HEK293 (cell line): Measurements from ENCODE around the gene TPSAB1.
"Not testable (repeated sequence)": the region's sequence is repeated elsewhere in the genome, so short reads cannot be mapped to it uniquely, and the experiment has no call there.

Experiments used
- CTCF ChIP-seq: fragments of 450-650 bp; formaldehyde crosslinking; IDR thresholded peaks from 2 replicates; pipeline ENCODE4 v1.5.1; 2016; ENCODE audit warnings: missing biosample characterization, missing genetic modification characterization
- ZNF776 ChIP-seq: fragments of 450-650 bp; formaldehyde crosslinking; IDR thresholded peaks from 2 replicates; pipeline ENCODE4 v1.5.0; 2017; ENCODE audit warnings: missing biosample characterization, missing genetic modification characterization, borderline replicate concordance
- TF ChIP-seq, protein P1 (sequence below): fragments of 450-650 bp; formaldehyde crosslinking; IDR thresholded peaks from 2 replicates; pipeline ENCODE4 v1.5.1; 2016; ENCODE audit warnings: missing biosample characterization, missing genetic modification characterization

DNA sequence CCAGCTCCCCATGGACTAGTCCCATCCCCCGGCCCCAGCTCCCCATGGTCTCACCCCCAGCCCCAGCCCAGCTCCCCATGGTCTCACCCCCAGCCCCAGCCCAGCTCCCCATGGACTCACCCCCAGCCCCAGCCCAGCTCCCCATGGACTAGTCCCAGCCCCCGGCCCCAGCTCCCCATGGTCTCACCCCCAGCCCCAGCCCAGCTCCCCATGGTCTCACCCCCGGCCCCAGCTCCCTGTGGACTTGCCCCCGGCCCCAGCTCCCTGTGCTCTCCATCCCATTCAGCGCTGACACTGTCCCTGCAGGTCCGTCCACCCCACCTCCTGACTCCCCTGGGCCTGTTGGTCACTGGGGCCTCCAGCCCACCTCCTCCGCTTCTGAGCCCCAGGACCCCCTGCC is 9.2 kb upstream of the TPSAB1 start:
- not testable (repeated sequence) for TF ChIP-seq ZNF776, CTCF (tag by site-specific recombination)
- TF ChIP-seq, protein P1, sequence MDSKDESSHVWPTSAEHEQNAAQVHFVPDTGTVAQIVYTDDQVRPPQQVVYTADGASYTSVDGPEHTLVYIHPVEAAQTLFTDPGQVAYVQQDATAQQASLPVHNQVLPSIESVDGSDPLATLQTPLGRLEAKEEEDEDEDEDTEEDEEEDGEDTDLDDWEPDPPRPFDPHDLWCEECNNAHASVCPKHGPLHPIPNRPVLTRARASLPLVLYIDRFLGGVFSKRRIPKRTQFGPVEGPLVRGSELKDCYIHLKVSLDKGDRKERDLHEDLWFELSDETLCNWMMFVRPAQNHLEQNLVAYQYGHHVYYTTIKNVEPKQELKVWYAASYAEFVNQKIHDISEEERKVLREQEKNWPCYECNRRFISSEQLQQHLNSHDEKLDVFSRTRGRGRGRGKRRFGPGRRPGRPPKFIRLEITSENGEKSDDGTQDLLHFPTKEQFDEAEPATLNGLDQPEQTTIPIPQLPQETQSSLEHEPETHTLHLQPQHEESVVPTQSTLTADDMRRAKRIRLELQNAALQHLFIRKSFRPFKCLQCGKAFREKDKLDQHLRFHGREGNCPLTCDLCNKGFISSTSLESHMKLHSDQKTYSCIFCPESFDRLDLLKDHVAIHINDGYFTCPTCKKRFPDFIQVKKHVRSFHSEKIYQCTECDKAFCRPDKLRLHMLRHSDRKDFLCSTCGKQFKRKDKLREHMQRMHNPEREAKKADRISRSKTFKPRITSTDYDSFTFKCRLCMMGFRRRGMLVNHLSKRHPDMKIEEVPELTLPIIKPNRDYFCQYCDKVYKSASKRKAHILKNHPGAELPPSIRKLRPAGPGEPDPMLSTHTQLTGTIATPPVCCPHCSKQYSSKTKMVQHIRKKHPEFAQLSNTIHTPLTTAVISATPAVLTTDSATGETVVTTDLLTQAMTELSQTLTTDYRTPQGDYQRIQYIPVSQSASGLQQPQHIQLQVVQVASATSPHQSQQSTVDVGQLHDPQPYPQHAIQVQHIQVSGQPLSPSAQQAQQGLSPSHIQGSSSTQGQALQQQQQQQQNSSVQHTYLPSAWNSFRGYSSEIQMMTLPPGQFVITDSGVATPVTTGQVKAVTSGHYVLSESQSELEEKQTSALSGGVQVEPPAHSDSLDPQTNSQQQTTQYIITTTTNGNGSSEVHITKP: not testable (repeated sequence)
